ENCODE results near the gene S100PBP. TPM values are rescaled to one million over a fixed set of nuclear protein-coding genes. Genes with fewer than 3 reads are reported as not detected.
A peak's percentile ranks its signal among the peaks of the same experiment; 100 is the strongest.

S100PBP gene
- total and polyA plus RNA-seq, 2 of the 4 experiments (the other 2 are of a cell fraction) = 13.9 to 20.3 TPM

GRCh38 chr1:32786856-32787255 is 30.6 kb upstream of the S100PBP start:
- H3K27me3 ChIP-seq (ENCODE audit: control insufficient read depth, insufficient read depth, low read length) = no peaks in the 10 kb centered on the region
- H2AFZ ChIP-seq (replicated peaks; ENCODE audit: low read length, poor library complexity) = no peak overlapping the region
- no peaks in the 10 kb centered on the region for H3K9me3 ChIP-seq (ENCODE audit: control insufficient read depth, insufficient read depth, low read length)
- no peak for DNase-seq
- in situ Hi-C loops (cut with MboI; ENCODE audit: low sequenced_read_pairs) = no loop called here
- no peak overlapping the region for H3K4me3 ChIP-seq (ENCODE audit: insufficient read depth, low read depth, low read length)
- H4K20me1 ChIP-seq (ENCODE audit: insufficient read depth, low read length) = peaks cover 11% of the 10 kb centered on the region; the same call in 1 of the 2 replicates
- BruUV-seq (replicated peaks) = no TSS peak
- no peak overlapping the region for H2BK120ac ChIP-seq (ENCODE audit: low read depth, low read length)
- H3K14ac ChIP-seq (replicated peaks; ENCODE audit: low read depth, low read length) = no peak overlapping the region
- H2AK9ac ChIP-seq (replicated peaks; ENCODE audit: low read depth, low read length, poor library complexity) = no peak overlapping the region
- no peak overlapping the region for H4K8ac ChIP-seq (ENCODE audit: low read depth in 2 of 2, low read length in 2 of 2)
- H3K18ac ChIP-seq (ENCODE audit: low read depth, low read length) = no peak overlapping the region
- no peak overlapping the region for H3K4ac ChIP-seq (ENCODE audit: low read depth, low read length)
- H3K9me1 ChIP-seq (ENCODE audit: insufficient read depth, low read length) = peaks cover 4% of the 10 kb centered on the region; the same call in 1 of the 2 replicates
- no CpG with 5 or more reads among the region's 4 CpGs for WGBS, 2 experiments (ENCODE audit: extremely low coverage in 2 of 2, insufficient read length in 1 of 2)
- no peak for ATAC-seq (ENCODE audit: low read depth)
- H3K9ac ChIP-seq (ENCODE audit: low read depth, low read length) = no peak overlapping the region
- H3K79me1 ChIP-seq (ENCODE audit: low read depth in 1 of 2, low read length in 2 of 2) = peaks cover 12 to 41% of the 10 kb centered on the region in 2 experiments; a peak in 3 of 4 replicates
- H3K4me1 ChIP-seq (ENCODE audit: control insufficient read depth, insufficient read depth, low read length) = peaks cover 4% of the 10 kb centered on the region; the same call in 1 of the 2 replicates
- peaks cover 49% of the 10 kb centered on the region for H3K36me3 ChIP-seq (ENCODE audit: control insufficient read depth, insufficient read depth, low read length)
- no peak overlapping the region for H4K91ac ChIP-seq (ENCODE audit: insufficient read depth, low read depth, low read length)
- no peak overlapping the region for H2BK15ac ChIP-seq (ENCODE audit: low read depth, low read length)
- H3K4me2 ChIP-seq (ENCODE audit: low read depth, low read length) = no peak overlapping the region
- no peak overlapping the region for H3K56ac ChIP-seq (ENCODE audit: extremely low read depth, insufficient read depth, low read length)
- ChIA-PET CTCF (interaction anchor here (1.5 kb wide), 1 partner anchor 92 kb away, joined by 3 read pairs; no protein-coding TSS in a partner anchor), POLR2A (ENCODE audit: unreplicated experiment) (no interaction called here)
- H4K5ac ChIP-seq (ENCODE audit: low read depth, low read length) = no peak overlapping the region
- intact Hi-C loops (cut with micrococcal nuclease) = no loop called here
- TF ChIP-seq CTCF (conservative IDR thresholded peaks at IDR 0.05; ENCODE audit: low read depth, low read length) = peak; percentile 33
- TF ChIP-seq SMC3 (IDR thresholded peaks at IDR 0.05; ENCODE audit: low read depth, low read length) = no peak
- dilution Hi-C loops (cut with HindIII; ENCODE audit: low sequenced_read_pairs, unreplicated experiment) = no loop called here
- H2AK5ac ChIP-seq (ENCODE audit: low read depth, low read length) = no peak overlapping the region
- H3K27ac ChIP-seq (ENCODE audit: insufficient read depth, low read length) = no peak overlapping the region
- no peak overlapping the region for H2BK5ac ChIP-seq (ENCODE audit: low read depth, low read length, poor library complexity, severe bottlenecking)
- H2BK20ac ChIP-seq (ENCODE audit: low read depth, low read length) = no peak overlapping the region
- no peak overlapping the region for H3K23ac ChIP-seq (ENCODE audit: low read depth, low read length)
